Measurements from ENCODE around the gene LBR.
"Not testable (repeated sequence)": the region's sequence is repeated elsewhere in the genome, so short reads cannot be mapped to it uniquely, and the experiment has no call there.

The LBR gene

GRCh38 chr1:225396357-225396756 is 31.5 kb downstream of the LBR start:
- TF ChIP-seq CTCF (IDR thresholded peaks at IDR 0.05; ENCODE audit: extremely low read depth, missing control alignments), result no peak

GRCh38 chr1:225389843-225390242 is 38.0 kb downstream of the LBR start:
- TF ChIP-seq CTCF (IDR thresholded peaks at IDR 0.05; ENCODE audit: extremely low read depth, missing control alignments), result no peak
- no peak for DNase-seq (ENCODE audit: low spot score)

More at GRCh38 chr1:225396357-225396756, 31.5 kb downstream of the LBR start:
- DNase-seq (ENCODE audit: low spot score), result no peak

- DNase-seq (ENCODE audit: low spot score), result no peak
- TF ChIP-seq CTCF (IDR thresholded peaks at IDR 0.05; ENCODE audit: extremely low read depth, missing control alignments), result no peak
Measured at GRCh38 chr1:225388372-225388771, 39.5 kb downstream of the LBR start.

- DNase-seq (ENCODE audit: low spot score), result not testable (repeated sequence)
Measured at GRCh38 chr1:225386860-225387259, 41.0 kb downstream of the LBR start.

- DNase-seq (ENCODE audit: low spot score), result no peak
- no peak for TF ChIP-seq CTCF (IDR thresholded peaks at IDR 0.05; ENCODE audit: extremely low read depth, missing control alignments)
Measured at GRCh38 chr1:225380691-225381090, 47.1 kb downstream of the LBR start.

- DNase-seq (ENCODE audit: low spot score), result no peak
- TF ChIP-seq CTCF (IDR thresholded peaks at IDR 0.05; ENCODE audit: extremely low read depth, missing control alignments), result no peak
Measured at GRCh38 chr1:225378880-225379279, 49.0 kb downstream of the LBR start.

- DNase-seq (ENCODE audit: low spot score), result no peak
- no peak for TF ChIP-seq CTCF (IDR thresholded peaks at IDR 0.05; ENCODE audit: extremely low read depth, missing control alignments)
Measured at GRCh38 chr1:225374996-225375395, 52.8 kb downstream of the LBR start.

- no peak for DNase-seq (ENCODE audit: low spot score)
- TF ChIP-seq CTCF (IDR thresholded peaks at IDR 0.05; ENCODE audit: extremely low read depth, missing control alignments), result no peak
Measured at GRCh38 chr1:225373155-225373554, 54.7 kb downstream of the LBR start.
